Activated CD8-positive, alpha-beta memory T cell treated with anti-CD3 and anti-CD28 coated beads for 36 hours (primary cell): ENCODE measurements around the gene PUS3. TPM values are rescaled to one million over a fixed set of nuclear protein-coding genes. Genes with fewer than 3 reads are reported as not detected.

Experiments used
- CTCF ChIA-PET: fragments of 350-600 bp; sonication (Branson Sonifier 250); formaldehyde crosslinking; loops from one replicate; lab custom pipeline; 2021; ENCODE audit warnings: antibody characterized with exemption; lab: Charles Lee
- POLR2A ChIA-PET: fragments of 350-600 bp; sonication (Branson Sonifier 250); formaldehyde crosslinking; loops from one replicate; lab custom pipeline; 2021; ENCODE audit warnings: antibody characterized with exemption; lab: Charles Lee
- total RNA-seq, 2 experiments: library from RNA; stranded (reverse); gene quantifications; one replicate each; pipeline ENCODE4 v1.2.3, GENCODE V29; 2021

PUS3 gene
- total RNA-seq, 2 experiments from 2014 or later: 18.0 to 18.3 TPM

DNA sequence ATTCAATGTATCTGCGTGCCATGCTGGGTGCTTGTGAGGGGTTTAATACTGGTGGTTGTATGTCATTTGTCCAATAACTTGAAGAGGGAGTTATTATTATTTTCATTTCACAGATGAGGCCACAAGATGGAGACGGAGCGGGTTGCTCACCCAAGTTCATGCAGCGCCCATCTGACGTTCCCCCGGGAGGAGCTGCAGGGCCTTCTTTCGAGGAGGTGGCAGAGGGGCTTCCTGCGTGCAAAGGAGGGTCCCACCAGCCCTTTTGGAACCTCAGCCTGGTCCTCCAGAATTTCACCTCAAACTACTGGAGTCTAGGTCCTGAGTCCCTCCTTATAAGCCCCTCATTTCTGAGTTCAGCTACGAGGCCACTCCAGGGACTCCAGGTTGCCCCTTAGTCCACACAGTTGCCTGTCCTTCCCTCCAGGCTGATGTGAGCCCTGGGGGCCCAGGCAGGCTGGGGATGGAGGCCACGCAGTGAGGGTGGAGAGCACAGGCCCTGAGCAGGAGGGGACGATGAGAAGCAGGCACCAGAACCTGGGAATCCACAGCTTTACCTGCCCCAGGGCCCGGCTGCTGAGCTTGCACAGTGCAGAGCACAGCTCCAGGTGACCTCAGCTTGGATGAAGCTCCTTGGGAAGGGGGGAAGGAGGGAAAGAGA, 39.9 kb upstream of the PUS3 start:
- POLR2A ChIA-PET: no interaction called here

DNA sequence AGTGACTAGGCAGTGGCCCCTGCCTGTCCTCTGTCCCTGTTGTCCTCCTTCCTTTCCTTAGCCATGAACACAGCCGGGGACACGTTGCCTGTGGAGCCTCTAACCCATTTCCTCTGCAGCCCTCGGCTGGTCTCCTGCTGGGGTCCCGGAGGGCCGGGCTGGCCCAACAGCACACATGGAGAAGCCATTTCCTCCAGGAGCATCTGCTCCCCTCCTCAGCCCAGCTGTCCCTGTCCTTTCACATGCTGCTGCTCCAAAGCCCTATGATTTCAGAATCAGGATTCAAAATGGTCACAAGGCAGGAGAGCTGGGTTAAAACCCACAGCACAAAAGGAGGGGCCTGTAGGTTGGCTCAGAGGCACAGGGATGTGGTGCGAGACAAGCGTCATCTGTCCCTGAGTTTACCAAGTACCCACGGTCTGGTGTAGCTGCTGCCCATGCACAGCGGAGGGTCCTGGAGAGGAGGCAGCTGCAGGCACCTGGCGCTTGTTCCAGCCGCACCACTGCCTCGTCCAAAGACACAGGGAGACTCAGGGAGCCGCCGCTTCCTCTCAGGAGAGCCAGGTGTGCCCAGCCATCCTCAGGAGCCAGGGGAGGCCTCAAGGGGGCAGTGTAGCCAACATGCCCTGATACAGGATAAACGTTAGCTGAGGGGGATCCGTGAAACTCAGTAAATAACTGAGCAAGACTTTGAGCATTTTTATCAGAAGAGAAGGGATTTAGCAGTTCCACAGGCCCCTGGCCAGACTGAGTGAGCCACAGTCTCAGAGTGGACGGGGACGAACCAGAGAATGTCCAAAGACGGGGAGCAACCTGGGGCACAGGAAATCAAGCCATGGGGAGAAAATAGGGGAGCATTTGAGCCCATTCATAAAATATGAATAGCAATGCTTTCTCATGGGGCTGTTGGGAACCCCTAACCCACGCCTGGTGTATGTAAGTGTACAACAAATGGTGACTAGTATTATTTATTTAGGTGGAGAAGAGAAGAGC, 38.9 kb upstream of the PUS3 start:
- POLR2A ChIA-PET: no interaction called here
- CTCF ChIA-PET: interaction anchor here (0.8 to 1.5 kb wide), 3 partner anchors 133 to 252 kb away, joined by 3 to 5 read pairs (median 4); no protein-coding TSS in a partner anchor

More for the DNA sequence above, 39.9 kb upstream of the PUS3 start:
- CTCF ChIA-PET: interaction anchor here (0.7 to 1.1 kb wide), 3 partner anchors 132 to 247 kb away, joined by 3 to 4 read pairs (median 3); no protein-coding TSS in a partner anchor

DNA sequence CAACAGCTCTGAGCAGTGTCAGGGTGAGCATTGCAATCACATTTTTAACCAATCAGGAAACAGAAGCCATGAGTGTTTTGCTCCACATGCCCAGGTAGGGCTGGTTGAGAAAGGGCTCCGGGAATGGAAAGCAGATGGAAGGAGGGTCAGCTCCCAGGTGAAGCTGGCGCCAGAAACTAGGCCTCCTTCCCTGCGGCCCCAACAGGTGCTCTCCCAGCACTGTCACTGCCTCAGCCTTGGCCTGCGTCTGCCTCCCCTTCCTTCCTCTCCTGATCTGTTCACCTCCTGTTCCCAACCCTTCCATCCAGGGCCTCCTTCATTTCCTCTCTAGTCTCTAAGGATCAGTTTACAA, 38.2 kb upstream of the PUS3 start:
- ChIA-PET CTCF (interaction anchor here (1.5 kb wide), 1 partner anchor 252 kb away, joined by 5 read pairs; no protein-coding TSS in a partner anchor), POLR2A (no interaction called here)

DNA sequence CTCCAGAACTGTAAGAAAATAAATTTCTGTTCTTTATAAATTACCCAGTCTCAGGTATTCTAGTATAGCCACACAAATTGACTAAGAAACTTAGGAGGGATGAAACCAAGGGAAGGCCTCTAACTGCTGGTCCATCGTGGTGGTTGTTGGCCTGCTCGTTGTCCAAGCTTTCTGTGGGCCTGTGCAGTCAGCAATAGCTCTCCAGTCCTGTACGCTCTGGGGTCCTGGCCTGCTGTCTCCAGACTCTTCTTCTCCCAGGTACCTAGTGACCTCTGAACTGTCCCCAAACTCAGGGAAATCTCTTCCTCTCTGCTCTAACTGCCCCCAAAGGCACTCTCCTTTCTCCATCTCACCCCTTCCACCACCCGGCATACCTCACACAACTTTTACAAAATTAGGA, 37.1 kb upstream of the PUS3 start:
- CTCF ChIA-PET: no interaction called here
- POLR2A ChIA-PET: no interaction called here

DNA sequence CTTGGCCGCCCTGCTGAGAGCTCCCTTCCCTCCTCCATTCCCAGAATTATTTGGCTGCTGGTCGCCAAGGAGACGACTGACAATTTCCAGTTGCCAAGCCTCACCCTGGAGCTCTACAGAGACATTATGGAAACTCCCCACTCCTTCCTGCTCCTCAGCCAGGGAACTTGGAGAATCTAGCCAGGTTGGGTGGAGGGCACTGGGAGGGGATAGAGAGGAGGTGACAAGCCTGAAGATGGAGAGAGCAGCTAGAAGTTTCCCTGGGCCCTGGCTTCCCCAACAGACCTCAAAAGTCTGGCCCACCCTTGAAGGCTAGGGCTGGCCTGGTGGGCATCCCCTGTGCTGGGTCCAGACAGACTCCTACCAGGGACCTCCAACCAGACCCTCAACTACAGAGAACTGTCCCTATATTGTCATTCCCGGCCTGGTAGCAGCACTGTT, 36.1 kb upstream of the PUS3 start:
- CTCF ChIA-PET: interaction anchor here (1.4 kb wide), 1 partner anchor 255 kb away, joined by 4 read pairs; no protein-coding TSS in a partner anchor
- POLR2A ChIA-PET: no interaction called here

DNA sequence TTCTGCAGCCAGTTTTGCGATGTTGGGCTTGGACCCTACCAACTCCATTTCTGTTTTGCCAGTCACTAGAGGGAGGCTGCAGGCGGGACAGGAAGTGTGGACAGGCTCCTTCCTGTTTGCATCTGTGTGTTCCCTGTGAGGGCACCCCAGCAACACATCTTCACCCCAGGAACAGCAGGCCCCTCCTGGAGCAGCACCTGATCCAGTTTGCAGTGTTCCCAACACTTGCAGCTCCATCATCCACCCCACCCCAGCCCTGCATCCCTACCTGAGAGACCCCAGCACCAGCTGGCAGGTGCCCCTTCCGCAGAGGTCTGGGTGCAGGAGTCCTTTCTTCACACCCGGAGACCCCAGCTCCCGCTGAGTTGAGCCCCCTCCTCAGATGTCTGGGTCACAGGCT, 35.4 kb upstream of the PUS3 start:
- ChIA-PET POLR2A (no interaction called here), CTCF (interaction anchor here (1.4 kb wide), 1 partner anchor 255 kb away, joined by 4 read pairs; no protein-coding TSS in a partner anchor)

DNA sequence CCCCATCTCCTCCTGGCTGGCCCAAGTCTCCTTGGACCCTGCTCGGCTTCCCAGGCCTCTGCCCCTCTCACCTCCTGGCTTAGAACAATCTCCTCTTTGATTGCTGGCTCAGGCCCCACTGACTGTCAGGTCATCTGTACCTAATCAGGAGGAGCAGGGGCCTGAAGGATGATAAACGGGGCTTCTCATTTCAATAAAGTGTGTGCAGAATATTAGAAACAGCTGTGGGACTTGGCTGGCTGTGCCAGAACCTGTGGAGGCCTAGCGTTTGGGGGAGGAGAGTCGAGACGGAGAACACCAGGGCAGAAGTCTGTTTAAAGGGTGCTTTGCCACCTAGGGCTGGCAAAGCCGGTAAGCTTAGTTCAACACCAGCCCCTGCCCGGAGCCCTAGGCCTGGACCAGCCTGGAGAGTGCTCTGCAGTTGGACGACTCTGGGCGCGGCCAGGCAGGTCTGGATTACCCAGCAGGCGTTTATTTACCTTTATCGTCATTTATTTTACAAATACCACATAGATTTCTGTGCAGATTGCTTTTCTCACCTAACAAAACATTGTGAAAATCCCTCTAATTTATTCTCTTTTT, 32.7 kb upstream of the PUS3 start:
- POLR2A ChIA-PET: no interaction called here
- CTCF ChIA-PET: no interaction called here

DNA sequence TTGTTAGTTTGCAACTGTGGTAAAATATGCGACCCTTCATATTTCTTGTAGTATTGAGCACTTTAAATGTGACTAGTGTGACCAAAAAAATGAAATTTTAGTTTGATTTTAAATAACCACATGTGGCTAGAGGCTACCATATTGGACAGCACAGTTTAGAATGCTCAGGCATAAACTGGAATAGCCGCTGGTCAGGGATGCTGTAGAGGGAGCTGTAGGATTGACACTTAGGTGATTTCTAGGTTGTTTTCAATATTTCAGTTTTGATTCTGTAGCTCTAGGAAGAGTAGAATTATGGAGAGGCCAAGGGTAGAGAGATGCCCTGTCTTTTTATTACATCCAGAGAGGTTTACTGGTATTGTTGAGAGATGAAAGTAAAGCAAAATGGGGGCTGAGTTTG, 32.0 kb upstream of the PUS3 start:
- ChIA-PET CTCF (no interaction called here), POLR2A (no interaction called here)

DNA sequence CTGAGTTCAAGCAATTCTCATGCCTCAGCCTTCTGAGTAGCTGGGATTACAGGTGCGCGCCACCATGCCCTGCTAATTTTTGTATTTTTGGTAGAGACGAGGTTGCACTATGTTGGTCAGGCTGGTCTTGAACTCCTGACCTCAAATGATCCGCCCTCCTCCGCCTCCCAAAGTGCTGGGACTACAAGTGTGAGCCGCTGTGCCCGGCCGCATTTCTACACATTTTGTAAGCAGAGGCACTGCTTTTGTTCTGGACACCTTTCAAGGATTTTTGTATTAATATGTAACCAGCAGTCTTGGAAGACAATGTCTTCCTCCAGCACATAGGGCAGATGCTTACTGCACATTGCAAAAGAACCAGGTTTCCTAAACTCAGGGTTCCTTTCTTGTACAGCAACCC, 31.5 kb upstream of the PUS3 start:
- POLR2A ChIA-PET: no interaction called here
- CTCF ChIA-PET: no interaction called here

DNA sequence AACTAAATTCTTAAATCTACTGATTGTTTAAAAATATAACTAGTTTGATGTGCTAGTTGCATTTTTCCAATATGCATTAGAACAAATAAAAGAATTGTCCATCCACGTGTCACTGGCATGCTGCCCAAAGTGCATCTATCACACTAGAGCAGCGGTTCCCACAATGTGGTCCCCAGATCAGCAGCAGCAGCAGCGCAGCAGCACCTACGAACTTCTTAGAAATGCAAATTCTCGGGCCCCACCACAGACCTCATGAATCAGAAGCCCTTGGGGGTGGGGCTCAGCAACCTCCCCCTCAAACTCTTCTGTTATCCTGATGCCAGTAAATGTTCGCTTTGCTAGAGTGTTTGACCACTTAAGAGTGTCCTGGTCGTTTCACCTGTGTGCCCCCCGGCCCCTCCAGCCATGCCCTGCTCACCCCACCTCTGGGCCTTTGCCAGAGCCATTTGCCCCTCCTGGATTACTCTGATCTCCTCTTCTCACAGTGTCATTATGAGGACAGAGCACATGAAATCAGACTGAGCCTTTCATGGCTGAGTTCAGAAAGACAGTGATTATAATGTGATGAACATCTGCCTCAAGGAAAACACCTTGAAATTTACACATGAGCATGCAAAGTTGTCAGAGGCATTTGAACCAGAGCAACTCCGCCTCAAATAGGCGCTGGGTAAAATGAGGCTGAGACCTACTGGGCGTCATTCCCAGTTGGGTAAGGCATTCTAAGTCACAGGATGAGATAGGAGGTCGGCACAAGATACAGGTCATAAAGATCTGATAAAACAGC, 30.2 kb upstream of the PUS3 start:
- POLR2A ChIA-PET: no interaction called here
- CTCF ChIA-PET: no interaction called here

DNA sequence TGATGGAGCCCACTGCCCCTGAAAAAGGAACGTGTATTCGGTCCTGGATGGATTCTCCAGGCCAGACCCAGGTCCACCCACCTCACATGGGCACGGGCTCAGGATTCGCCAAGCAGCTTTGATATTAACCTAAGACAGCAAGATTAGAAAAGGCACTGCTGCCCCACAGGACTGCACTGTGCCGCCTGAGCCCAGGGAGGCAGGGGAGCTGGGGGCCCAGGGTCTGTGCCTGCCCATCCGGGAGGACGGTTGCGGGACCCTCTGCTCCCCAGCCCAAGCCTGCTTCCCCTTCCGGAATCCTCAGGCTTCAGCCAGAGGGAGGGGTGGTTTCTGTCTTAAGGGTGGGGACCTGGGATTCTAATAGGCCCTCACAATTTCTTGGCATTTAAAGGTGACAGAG, 29.3 kb upstream of the PUS3 start:
- CTCF ChIA-PET: no interaction called here
- POLR2A ChIA-PET: no interaction called here

DNA sequence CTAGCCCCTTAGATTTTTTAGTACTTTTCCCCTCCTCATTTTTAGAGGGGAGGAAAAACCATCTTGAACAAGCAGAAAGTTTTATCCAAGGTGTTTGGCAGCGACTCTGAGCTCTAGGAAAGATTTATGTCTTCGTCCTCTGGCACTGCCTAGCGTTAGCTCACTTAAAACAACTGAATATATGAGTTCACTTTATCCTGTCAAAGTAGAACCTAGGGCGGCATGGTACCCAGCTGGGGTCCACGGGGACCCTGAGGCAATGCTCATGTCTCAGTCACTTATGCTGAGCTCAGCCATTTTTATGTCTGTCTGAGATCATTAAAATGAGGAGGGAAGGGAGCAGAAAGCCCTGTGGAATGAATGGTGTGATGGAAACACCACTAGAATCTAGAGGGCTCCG, 28.7 kb upstream of the PUS3 start:
- POLR2A ChIA-PET: no interaction called here
- CTCF ChIA-PET: no interaction called here

DNA sequence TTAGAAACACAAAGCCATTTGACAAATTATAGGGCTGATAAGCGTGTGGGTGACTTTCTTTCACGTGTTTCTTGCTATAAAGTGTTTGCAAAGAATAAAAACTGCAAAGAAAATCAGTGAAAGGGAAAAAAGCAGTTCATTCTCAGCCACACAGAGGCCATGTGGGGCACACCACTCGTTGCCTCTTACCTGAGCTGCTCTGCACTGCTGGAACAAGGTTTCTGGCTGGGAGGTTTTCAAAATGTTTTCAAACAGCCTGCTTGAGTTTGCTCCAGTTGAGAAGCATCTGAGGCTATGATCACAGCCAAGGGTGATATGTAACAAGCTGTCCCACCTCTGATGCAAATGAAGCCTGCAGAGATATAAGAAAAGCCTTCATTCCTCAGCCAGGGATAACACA, 28.1 kb upstream of the PUS3 start:
- POLR2A ChIA-PET: no interaction called here
- CTCF ChIA-PET: no interaction called here

DNA sequence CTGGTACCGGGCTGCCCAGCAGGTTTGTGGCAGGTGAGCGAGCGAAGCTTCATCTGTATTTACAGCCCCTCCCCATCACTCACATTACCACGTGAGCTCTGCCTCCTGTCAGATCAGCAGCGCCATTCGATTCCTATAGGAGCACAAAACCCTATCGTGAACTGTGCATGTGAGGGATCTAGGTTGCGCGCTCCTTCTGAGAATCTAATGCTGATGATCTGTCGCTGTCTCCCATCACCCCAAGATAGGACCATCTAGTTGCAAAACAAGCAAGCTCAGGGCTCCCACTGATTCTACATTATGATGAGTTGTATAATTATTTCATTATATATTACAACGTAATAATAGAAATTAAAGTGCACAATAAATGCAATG, 27.1 kb upstream of the PUS3 start:
- ChIA-PET CTCF (no interaction called here), POLR2A (no interaction called here)

DNA sequence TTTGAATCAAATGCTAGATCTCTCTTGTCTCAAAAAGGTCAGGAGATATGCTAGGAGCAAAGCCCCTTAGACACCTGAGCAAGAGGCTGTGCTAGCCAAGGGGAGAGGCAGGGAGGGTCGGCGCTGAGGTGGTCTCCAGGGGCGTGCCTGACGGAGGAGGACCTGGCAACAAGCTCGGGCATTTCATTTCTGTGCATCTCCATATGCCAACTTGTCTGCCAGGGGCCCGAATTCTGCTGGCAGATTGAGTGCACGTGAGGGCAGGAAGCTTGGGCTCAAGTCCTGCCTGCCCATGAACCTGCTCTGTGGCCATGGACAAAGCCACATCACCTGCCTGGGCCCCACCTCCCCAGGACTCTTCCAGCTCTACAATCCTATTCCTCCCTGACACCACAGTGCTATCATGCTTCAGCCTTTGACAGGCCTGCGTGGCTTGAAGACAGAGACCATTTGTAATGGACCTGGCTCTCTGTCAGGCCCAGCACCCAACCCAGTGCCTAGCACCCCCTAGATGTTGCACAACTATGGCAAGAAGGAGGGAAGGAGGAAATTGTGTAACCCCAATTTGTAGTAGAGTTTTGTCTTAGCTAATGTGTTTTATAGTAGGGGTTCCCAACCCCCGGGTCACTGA, 26.6 kb upstream of the PUS3 start:
- POLR2A ChIA-PET: no interaction called here
- CTCF ChIA-PET: no interaction called here

DNA sequence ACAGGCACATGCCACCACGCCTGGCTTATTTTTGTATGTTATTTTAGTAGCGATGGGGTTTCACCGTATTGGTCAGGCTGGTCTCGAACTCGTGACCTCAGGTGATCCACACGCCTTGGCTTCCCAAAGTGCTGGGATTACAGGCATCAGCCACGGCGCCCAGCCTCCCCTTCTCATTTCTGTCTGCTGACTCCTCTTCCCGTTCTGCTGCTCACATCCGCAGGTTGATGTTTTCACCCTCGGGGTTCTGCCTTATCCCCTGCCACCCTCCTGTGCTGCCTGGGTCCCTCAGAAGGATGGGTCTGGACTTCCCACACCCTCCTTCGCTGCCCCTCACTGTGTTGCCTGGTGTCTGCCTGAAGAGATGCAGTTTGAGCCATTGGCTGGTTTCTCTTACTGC, 23.7 kb upstream of the PUS3 start:
- POLR2A ChIA-PET: no interaction called here

DNA sequence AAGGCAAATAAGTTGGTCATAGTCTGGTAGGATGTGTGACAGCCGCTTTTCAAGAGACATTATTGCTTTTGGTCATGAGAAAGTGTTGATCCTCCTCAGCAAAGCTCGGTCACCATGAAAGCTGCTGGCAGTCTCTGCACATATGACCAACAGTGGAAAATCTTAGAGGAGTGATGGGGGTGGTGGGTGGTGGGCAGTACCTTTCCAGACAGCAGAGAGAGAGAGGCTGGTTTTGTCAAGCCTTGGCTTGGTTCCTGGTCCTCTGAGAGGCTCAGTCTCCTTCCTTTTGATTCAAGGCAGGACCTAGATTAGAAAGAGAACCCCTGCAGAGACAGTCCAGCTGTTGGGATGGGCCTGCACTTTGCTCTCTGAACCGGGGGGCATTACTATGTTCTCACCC, 22.8 kb upstream of the PUS3 start:
- ChIA-PET CTCF (interaction anchor here (1.1 kb wide), 1 partner anchor 268 kb away, joined by 4 read pairs; no protein-coding TSS in a partner anchor), POLR2A (no interaction called here)

More for the DNA sequence above, 23.7 kb upstream of the PUS3 start:
- CTCF ChIA-PET: no interaction called here

DNA sequence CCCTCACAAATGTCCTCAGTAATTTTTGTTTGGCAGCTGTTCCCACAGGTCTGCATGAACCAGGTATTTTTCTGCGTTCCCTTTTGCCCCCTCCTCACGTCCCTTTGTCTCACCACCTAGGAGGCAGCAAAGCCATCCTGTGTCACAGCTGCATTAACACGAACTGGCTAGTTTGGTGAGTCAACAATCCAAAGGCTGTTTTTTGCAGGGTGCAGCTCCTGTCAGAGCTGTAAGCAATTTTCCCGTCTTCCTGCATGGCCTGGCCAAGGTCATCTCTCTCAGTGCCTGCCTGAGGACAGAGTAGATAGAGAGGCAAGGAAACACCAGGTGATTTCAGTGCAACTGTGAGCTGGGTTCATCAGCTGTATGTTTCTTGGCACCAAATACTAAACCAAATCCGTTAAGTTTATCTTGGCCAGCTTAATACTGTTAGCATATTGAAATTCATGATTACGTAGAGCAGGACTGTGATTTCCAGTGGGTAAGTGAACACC, 22.3 kb upstream of the PUS3 start:
- CTCF ChIA-PET: interaction anchor here (1.1 kb wide), 1 partner anchor 268 kb away, joined by 4 read pairs; no protein-coding TSS in a partner anchor
- POLR2A ChIA-PET: no interaction called here
